OCI-LY3 (cell line): ENCODE data around the gene ADAP1.

Experiments
- H2AFZ ChIP-seq: fragments of 200-600, 300-600 bp; shearing (Covaris generic); 2 replicates; pipeline ENCODE4 v1.6.0; 2014; ENCODE audit warnings: antibody characterized with exemption, low read depth, low read length
- H3K27ac ChIP-seq: fragments of 200-600, 300-600 bp; sonication (generic); 2 replicates; pipeline ENCODE4 v1.5.1; 2014; ENCODE audit warnings: mild to moderate bottlenecking, low read length, moderate library complexity, mixed read lengths
- H3K27me3 ChIP-seq: fragments of 200-600, 300-600 bp; sonication (generic); 2 replicates; pipeline ENCODE4 v1.6.1; 2014; ENCODE audit warnings: low read depth, low read length, mixed read lengths
- H3K36me3 ChIP-seq: fragments of 200-600, 300-600 bp; sonication (generic); replicated peaks from 2 replicates; pipeline ENCODE3; 2014; ENCODE audit warnings: low read depth, low read length, mixed read lengths
- H3K4me1 ChIP-seq: fragments of 300-600, 200-600 bp; sonication (generic); 2 replicates; pipeline ENCODE4 v1.6.1; 2014; ENCODE audit warnings: low read length, mixed read lengths
- H3K4me2 ChIP-seq: fragments of 200-600, 300-600 bp; sonication (generic); 2 replicates; pipeline ENCODE4 v1.6.1; 2014; ENCODE audit warnings: low read length, mixed read lengths
- H3K4me3 ChIP-seq: fragments of 300-600, 200-600 bp; sonication (generic); 2 replicates; pipeline ENCODE4 v1.5.1; 2014; ENCODE audit warnings: antibody characterized with exemption, mild to moderate bottlenecking, low read length, moderate library complexity
- H3K79me2 ChIP-seq: fragments of 300-600, 200-600 bp; shearing (Covaris generic); 2 replicates; pipeline ENCODE4 v1.6.1; 2014; ENCODE audit warnings: mild to moderate bottlenecking, low read length, mixed read lengths
- H3K9ac ChIP-seq: fragments of 300-600, 200-600 bp; shearing (Covaris generic); 2 replicates; pipeline ENCODE4 v1.6.0; 2014; ENCODE audit warnings: mild to moderate bottlenecking, low read length, moderate library complexity
- H3K9me3 ChIP-seq: fragments of 200-600, 300-600 bp; shearing (Covaris generic); 2 replicates; pipeline ENCODE4 v1.6.1; 2014; ENCODE audit warnings: low read length, mixed read lengths; ENCODE audit not compliant: insufficient read depth
- H4K20me1 ChIP-seq: fragments of 200-600, 300-600 bp; sonication (generic); 2 replicates; pipeline ENCODE4 v1.6.1; 2016; ENCODE audit warnings: low read length, mixed read lengths; ENCODE audit not compliant: insufficient read depth
- EZH2phosphoT487 ChIP-seq: fragments of 200-600 bp; shearing (Covaris generic); IDR thresholded peaks from 2 replicates; pipeline ENCODE4 v1.6.1; 2018; ENCODE audit warnings: antibody characterized with exemption, mixed run types, low read depth
- TF ChIP-seq, protein P1 (sequence below): fragments of 200-600, 300-600 bp; sonication (generic); IDR thresholded peaks from 2 replicates; pipeline ENCODE4 v1.5.1; 2014; ENCODE audit warnings: antibody characterized with exemption, low read length, low read depth

Gene ADAP1

DNA sequence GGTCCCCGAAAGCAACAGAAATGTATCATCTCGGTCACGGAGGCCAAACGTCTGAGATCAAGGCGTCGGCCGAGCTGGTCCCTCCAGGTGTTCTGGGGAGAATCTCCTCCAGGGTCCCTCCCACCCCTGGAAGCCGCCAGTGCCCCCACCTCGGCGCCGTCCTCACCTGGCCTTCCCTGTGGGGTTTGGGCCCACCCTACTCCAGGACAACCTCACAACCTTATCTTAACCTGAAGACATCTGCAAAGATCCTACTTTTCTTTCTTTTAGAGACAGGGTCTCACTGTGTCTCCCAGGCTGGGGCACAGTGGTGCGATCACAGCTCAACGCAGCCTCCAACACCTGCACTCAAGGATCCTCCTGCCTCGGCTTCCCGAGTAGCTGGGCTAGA lies 33.4 kb downstream of the ADAP1 start:
- Histone ChIP-seq H2AFZ (no peak overlapping the region), H3K9ac (no peak overlapping the region)

DNA sequence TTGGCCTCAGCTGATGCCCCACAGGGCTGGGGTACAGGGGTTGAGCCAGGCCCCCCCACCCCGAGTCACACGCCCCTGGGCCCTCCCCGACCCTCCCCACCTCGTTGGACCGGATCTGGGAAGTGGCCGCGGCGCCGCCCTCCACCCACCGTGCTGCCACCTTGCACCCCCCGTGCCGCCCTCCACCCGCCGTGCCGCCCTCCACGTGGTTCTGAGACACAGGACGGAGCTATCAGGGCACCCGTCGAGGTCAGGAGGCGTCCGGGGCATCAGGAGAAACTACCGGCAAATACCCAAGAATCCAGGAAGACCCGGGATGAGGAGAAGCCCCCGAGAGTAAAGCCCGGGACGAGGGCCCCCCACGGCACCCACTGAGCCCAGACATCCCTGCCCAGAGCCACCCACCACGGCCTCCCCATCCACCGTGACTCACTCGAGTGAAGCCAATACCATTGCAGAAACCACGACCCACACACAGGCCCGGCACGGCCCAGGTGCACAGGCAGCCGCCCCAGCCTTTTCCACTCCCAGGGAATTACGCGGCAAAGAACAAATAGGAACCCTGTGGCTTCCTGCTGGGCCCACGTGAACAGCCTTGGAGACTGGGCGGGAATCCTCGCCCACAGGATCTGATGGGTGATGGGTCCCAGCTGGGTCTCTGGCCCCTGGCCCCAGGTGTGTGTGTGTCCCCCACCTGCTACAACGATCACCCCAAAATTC lies 34.0 kb downstream of the ADAP1 start:
- Histone ChIP-seq H2AFZ (no peak overlapping the region), H3K4me3 (no peak overlapping the region), H3K27ac (no peak overlapping the region), H3K27me3 (peaks cover 21% of the 10 kb centered on the region), H3K4me2 (no peak overlapping the region), H3K36me3 (no peaks in the 10 kb centered on the region), H3K4me1 (peaks cover 38% of the 10 kb centered on the region), H3K9me3 (no peaks in the 10 kb centered on the region), H4K20me1 (no peaks in the 10 kb centered on the region), H3K79me2 (no peaks in the 10 kb centered on the region), H3K9ac (no peak overlapping the region)
- TF ChIP-seq, protein P1, sequence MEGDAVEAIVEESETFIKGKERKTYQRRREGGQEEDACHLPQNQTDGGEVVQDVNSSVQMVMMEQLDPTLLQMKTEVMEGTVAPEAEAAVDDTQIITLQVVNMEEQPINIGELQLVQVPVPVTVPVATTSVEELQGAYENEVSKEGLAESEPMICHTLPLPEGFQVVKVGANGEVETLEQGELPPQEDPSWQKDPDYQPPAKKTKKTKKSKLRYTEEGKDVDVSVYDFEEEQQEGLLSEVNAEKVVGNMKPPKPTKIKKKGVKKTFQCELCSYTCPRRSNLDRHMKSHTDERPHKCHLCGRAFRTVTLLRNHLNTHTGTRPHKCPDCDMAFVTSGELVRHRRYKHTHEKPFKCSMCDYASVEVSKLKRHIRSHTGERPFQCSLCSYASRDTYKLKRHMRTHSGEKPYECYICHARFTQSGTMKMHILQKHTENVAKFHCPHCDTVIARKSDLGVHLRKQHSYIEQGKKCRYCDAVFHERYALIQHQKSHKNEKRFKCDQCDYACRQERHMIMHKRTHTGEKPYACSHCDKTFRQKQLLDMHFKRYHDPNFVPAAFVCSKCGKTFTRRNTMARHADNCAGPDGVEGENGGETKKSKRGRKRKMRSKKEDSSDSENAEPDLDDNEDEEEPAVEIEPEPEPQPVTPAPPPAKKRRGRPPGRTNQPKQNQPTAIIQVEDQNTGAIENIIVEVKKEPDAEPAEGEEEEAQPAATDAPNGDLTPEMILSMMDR = no peak
- TF ChIP-seq EZH2phosphoT487 = no peak

More for the DNA sequence above, 33.4 kb downstream of the ADAP1 start:
- peaks cover 27% of the 10 kb centered on the region for H3K27me3 ChIP-seq
- no peak overlapping the region for H3K27ac ChIP-seq
- no peak overlapping the region for H3K4me3 ChIP-seq
- H3K9me3 ChIP-seq = no peaks in the 10 kb centered on the region
- H3K79me2 ChIP-seq = no peaks in the 10 kb centered on the region
- no peak overlapping the region for H3K4me2 ChIP-seq
- H3K4me1 ChIP-seq = peaks cover 44% of the 10 kb centered on the region
- no peaks in the 10 kb centered on the region for H3K36me3 ChIP-seq
- TF ChIP-seq EZH2phosphoT487 = no peak
- TF ChIP-seq, protein P1 = no peak
- no peaks in the 10 kb centered on the region for H4K20me1 ChIP-seq

DNA sequence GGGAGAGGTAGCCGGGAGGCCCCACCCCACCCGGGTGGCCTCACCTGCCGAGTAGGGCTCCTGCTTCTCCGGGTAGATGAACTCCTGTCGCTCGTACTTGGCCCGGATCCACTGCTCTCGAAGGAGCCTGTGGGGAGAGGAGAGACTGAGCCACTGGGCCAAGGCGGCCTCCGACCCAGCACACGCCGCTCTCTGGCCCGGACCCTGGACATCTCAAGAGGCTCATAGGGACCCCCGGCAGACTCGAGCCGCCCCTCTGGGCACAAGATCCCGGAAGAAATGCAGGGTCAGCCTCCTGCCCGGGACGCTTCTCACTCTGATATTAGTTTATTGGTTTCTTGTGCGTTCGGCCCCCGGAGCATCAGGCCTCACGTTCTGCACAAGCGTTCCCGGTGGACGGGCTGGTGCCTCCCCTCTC lies 34.5 kb downstream of the ADAP1 start:
- Histone ChIP-seq H3K36me3 (no peaks in the 10 kb centered on the region), H3K27ac (no peak overlapping the region), H3K4me2 (no peak overlapping the region), H3K9ac (no peak overlapping the region), H2AFZ (no peak overlapping the region), H3K4me1 (peaks cover 32% of the 10 kb centered on the region), H3K9me3 (no peaks in the 10 kb centered on the region), H3K27me3 (peaks cover 19% of the 10 kb centered on the region; the same call in 1 of the 2 replicates), H4K20me1 (no peaks in the 10 kb centered on the region), H3K79me2 (no peaks in the 10 kb centered on the region), H3K4me3 (no peak overlapping the region)
- TF ChIP-seq EZH2phosphoT487 = no peak
- TF ChIP-seq, protein P1 = no peak

DNA sequence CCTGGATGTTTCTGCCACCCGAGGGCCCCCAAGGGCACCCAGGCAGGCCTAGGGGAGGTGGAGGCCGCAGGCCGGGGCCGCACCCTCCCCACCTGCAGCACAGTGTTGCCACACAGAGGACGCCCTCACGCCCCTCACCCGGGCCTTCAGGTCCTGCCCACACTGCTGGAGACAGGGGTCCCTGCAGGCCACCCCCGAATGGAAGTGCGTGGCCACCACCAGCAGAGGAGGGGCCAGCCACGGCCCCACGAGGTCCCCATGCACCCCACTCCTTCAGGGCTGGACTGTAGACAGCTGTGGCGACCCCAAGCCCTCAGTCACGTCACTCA lies 35.4 kb downstream of the ADAP1 start:
- TF ChIP-seq EZH2phosphoT487 = no peak
- TF ChIP-seq, protein P1 = no peak
- no peak overlapping the region for H3K27ac ChIP-seq
- H3K27me3 ChIP-seq = peaks cover 19% of the 10 kb centered on the region; the same call in 1 of the 2 replicates
- H3K9ac ChIP-seq = no peak overlapping the region
- H3K36me3 ChIP-seq = no peaks in the 10 kb centered on the region
- no peak overlapping the region for H3K4me3 ChIP-seq
- no peak overlapping the region for H3K4me2 ChIP-seq
- no peak overlapping the region for H2AFZ ChIP-seq
- no peaks in the 10 kb centered on the region for H4K20me1 ChIP-seq
- no peaks in the 10 kb centered on the region for H3K79me2 ChIP-seq
- peaks cover 24% of the 10 kb centered on the region for H3K4me1 ChIP-seq
- no peaks in the 10 kb centered on the region for H3K9me3 ChIP-seq
